Measurements from ENCODE around the gene WTIP.
"Not testable (repeated sequence)": the region's sequence is repeated elsewhere in the genome, so short reads cannot be mapped to it uniquely, and the experiment has no call there.

GRCh38 chr19:34455783-34456480 lies 25.6 kb upstream of the WTIP start:
- TF ChIP-seq CTCF (IDR thresholded peaks at IDR 0.05 in 4 of 5, conservative IDR thresholded peaks at IDR 0.05 in 1 of 5); POLR2A (IDR thresholded peaks at IDR 0.05): not testable (repeated sequence)

Measured in gastrocnemius medialis (tissue), 4 donors.